BJ (cell line): ENCODE results near the gene ADGRL2. TPM values are rescaled to one million over a fixed set of nuclear protein-coding genes. Genes with fewer than 3 reads are reported as not detected.

Experiments
- CTCF ChIA-PET: fragments of 350-600 bp; formaldehyde crosslinking; extraction: SDS; loops from one replicate; lab custom pipeline; 2021; ENCODE audit warnings: antibody characterized with exemption, inconsistent platforms; lab: Yijun Ruan, JAX
- POLR2A ChIA-PET: fragments of 300-600 bp; sonication (Branson Sonifier 250); formaldehyde crosslinking; extraction: SDS; loops from one replicate; lab custom pipeline; 2021; ENCODE audit warnings: antibody characterized with exemption; lab: Charles Lee
- DNase-seq: peaks from one replicate; pipeline ENCODE4 v3.0.0-alpha.2; 2011; ENCODE audit warnings: low read depth
- H3K27me3 ChIP-seq: 2 replicates; pipeline ENCODE4 v1.6.0; 2011; ENCODE audit warnings: low read length; ENCODE audit not compliant: control insufficient read depth, insufficient read depth
- H3K36me3 ChIP-seq: 2 replicates; pipeline ENCODE4 v1.5.1; 2011; ENCODE audit warnings: low read length; ENCODE audit not compliant: control insufficient read depth, insufficient read depth
- H3K4me3 ChIP-seq: 2 replicates; pipeline ENCODE4 v1.5.1; 2011; ENCODE audit warnings: low read depth, mild to moderate bottlenecking, control low read depth, low read length
- CTCF ChIP-seq: IDR thresholded peaks from 2 replicates; pipeline ENCODE4 v1.5.1; 2011; ENCODE audit warnings: low read depth, mild to moderate bottlenecking, control low read depth, inconsistent platforms, low read length, moderate library complexity; ENCODE audit not compliant: insufficient read depth
- polyA plus RNA-seq: library from polyadenylated mRNA; depleted of rRNA; stranded (reverse); fragments of >200 nt; gene quantifications from 2 replicates; pipeline ENCODE4 v1.2.3, GENCODE V29; 2011

ADGRL2 gene
- polyA plus RNA-seq, 1 experiment: 18.1 TPM

GRCh38 chr1:81757398-81758020 is 43.2 kb upstream of the ADGRL2 start:
- Histone ChIP-seq H3K36me3 (no peaks in the 10 kb centered on the region), H3K4me3 (no peak overlapping the region), H3K27me3 (no peaks in the 10 kb centered on the region; the same call in 1 of the 2 replicates)
- no peak for TF ChIP-seq CTCF
- POLR2A ChIA-PET: no interaction called here
- CTCF ChIA-PET: interaction anchor here (1.0 to 9.2 kb wide), 2 partner anchors 11 to 208 kb away, joined by 3 to 55 read pairs; no protein-coding TSS in a partner anchor
- no peak for DNase-seq

DNA sequence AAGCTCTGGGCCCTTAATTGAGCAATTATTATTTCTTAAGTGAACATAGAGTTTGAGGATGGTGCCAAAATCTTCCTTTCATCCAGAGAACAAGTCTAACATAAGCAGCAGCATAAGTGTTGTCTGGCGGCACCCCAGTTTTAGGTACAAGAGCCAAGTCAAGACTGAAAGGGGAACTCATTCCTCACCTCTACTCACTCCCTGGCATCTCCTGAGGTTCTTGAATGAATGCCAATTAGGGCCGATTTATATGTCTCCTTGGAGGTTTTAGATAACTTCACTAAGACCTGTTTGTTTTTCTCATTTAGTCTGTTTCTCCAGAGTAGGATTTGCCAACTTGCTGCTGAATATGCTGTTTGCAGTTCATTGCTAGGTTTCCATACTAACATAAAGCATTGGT is 42.6 kb upstream of the ADGRL2 start:
- Histone ChIP-seq H3K4me3 (no peak overlapping the region), H3K27me3 (no peaks in the 10 kb centered on the region; the same call in 1 of the 2 replicates), H3K36me3 (no peaks in the 10 kb centered on the region)
- POLR2A ChIA-PET: no interaction called here
- CTCF ChIA-PET: interaction anchor here (9.2 kb wide), 1 partner anchor 208 kb away, joined by 55 read pairs; no protein-coding TSS in a partner anchor
- DNase-seq: no peak
- TF ChIP-seq CTCF: no peak

- TF ChIP-seq CTCF: peak; percentile 44; the same call in 1 of the 2 replicates
- DNase-seq: no peak
- H3K36me3 ChIP-seq: no peaks in the 10 kb centered on the region
- no peak overlapping the region for H3K4me3 ChIP-seq
- POLR2A ChIA-PET: interaction anchor here (0.5 kb wide), 1 partner anchor 786 kb away, joined by 3 read pairs; no protein-coding TSS in a partner anchor
- no peaks in the 10 kb centered on the region; the same call in 1 of the 2 replicates for H3K27me3 ChIP-seq
- CTCF ChIA-PET: interaction anchor here (0.7 to 9.2 kb wide), 4 partner anchors 68 to 215 kb away, joined by 3 to 55 read pairs (median 3); no protein-coding TSS in a partner anchor
Observed at GRCh38 chr1:81760477-81761097, 40.1 kb upstream of the ADGRL2 start.

DNA sequence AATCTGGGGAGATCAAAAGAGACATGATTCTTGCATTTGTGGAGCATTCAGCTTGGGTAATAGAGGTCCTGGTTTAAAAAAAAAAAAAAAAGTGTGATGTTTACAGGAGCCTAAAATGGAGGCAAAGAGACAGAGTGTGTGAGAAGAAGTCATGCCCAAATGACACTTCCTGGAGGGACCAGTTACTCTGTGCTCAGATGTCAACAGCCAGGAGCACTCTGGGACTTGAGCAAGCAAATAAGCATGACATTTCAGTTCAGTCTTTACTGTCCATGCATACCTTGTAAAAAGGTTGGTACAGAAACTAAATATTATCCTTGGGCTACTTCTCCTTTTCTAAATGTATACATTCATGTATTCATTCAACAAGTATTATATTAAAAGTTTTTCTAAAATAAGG is 25.2 kb upstream of the ADGRL2 start:
- CTCF ChIA-PET: interaction anchor here (0.6 to 0.7 kb wide), 4 partner anchors 110 to 1081 kb away, joined by 3 to 4 read pairs (median 3); no protein-coding TSS in a partner anchor
- POLR2A ChIA-PET: no interaction called here
- no peaks in the 10 kb centered on the region for H3K27me3 ChIP-seq
- TF ChIP-seq CTCF: no peak
- H3K4me3 ChIP-seq: no peak overlapping the region
- DNase-seq: no peak
- no peaks in the 10 kb centered on the region for H3K36me3 ChIP-seq

DNA sequence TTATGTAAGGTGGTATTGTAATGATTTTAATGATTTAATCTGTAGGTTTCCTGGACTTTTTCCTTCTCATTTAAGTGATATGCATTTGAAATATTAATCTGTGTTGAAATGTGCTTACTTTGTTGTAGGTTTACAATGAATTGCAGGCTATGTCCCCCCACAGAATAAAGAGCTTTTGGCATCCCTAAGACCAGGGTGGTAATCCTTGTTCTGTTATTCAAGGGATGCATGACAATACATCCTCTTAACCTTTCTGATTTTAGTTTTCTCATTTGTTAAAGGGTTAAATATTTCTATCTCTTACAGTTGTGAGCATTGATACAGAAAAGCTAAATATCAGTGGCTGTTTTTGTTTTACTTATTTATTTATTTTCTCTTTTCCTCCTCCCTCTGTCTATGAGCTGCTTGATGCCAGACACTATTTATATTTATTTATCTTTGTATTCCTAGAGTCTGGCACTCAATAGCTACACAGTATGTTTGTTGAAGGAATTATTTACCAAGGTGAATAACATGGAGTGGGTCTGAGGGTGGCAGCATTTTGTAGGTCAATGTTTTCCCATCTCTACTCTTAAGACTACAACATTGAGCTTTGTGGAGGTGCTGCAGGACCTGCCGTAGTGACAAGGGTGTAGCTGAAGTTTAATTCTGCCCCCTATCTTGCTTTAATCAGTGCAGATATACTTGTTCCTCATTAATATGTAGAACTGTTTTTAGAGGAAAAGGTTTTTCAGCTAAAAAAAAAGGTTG is 19.9 kb upstream of the ADGRL2 start:
- ChIA-PET POLR2A (no interaction called here), CTCF (interaction anchor here (0.6 kb wide), 1 partner anchor 217 kb away, joined by 4 read pairs; no protein-coding TSS in a partner anchor)
- no peak for TF ChIP-seq CTCF
- DNase-seq: no peak
- Histone ChIP-seq H3K27me3 (no peaks in the 10 kb centered on the region), H3K36me3 (no peaks in the 10 kb centered on the region), H3K4me3 (no peak overlapping the region)
